DOHH2 (cell line): ENCODE measurements around the gene MYH13.

Experiments
- H3F3A ChIP-seq: fragments of 200-600 bp; sonication (generic), shearing (Covaris generic); 2 replicates; pipeline ENCODE4 v1.6.0; 2016; ENCODE audit warnings: antibody characterized with exemption, mild to moderate bottlenecking; ENCODE audit not compliant: control insufficient read depth, insufficient read depth
- H3K27ac ChIP-seq: fragments of 200-600 bp; sonication (generic); 2 replicates; pipeline ENCODE4 v1.5.1; 2014; ENCODE audit warnings: low read depth, mild to moderate bottlenecking, low read length, moderate library complexity
- H3K27me3 ChIP-seq: fragments of 200-600 bp; sonication (generic); 2 replicates; pipeline ENCODE4 v1.6.1; 2014; ENCODE audit warnings: mild to moderate bottlenecking, low read length, mixed read lengths; ENCODE audit not compliant: control insufficient read depth
- H3K36me3 ChIP-seq: fragments of 200-600 bp; sonication (generic); 2 replicates; pipeline ENCODE4 v1.6.1; 2014; ENCODE audit warnings: mild to moderate bottlenecking, low read length, moderate library complexity, mixed read lengths; ENCODE audit not compliant: control insufficient read depth
- H3K4me1 ChIP-seq: fragments of 200-600 bp; sonication (generic); 2 replicates; pipeline ENCODE4 v1.6.1; 2014; ENCODE audit warnings: mild to moderate bottlenecking, low read length, mixed read lengths; ENCODE audit not compliant: control insufficient read depth
- H3K4me2 ChIP-seq: fragments of 200-600 bp; sonication (generic); 2 replicates; pipeline ENCODE4 v1.6.0; 2014; ENCODE audit warnings: mild to moderate bottlenecking, low read length, moderate library complexity
- H3K4me3 ChIP-seq: fragments of 200-600 bp; sonication (generic); 2 replicates; pipeline ENCODE4 v1.5.1; 2014; ENCODE audit warnings: mild to moderate bottlenecking, low read length, mixed read lengths
- H3K79me2 ChIP-seq: fragments of 200-600 bp; sonication (generic); 2 replicates; pipeline ENCODE4 v1.6.1; 2014; ENCODE audit warnings: mild to moderate bottlenecking, low read length, mixed read lengths; ENCODE audit not compliant: control insufficient read depth
- H3K9me2 ChIP-seq: fragments of 200-600 bp; sonication (generic); replicated peaks from 2 replicates; pipeline ENCODE4 v1.6.1; 2014; ENCODE audit warnings: mild to moderate bottlenecking, low read length, mixed read lengths; ENCODE audit not compliant: control insufficient read depth
- H3K9me3 ChIP-seq: fragments of 200-600 bp; sonication (generic); 2 replicates; pipeline ENCODE4 v1.6.1; 2014; ENCODE audit warnings: antibody characterized with exemption, low read length, mixed read lengths; ENCODE audit not compliant: control insufficient read depth, insufficient read depth
- H4K20me1 ChIP-seq: fragments of 200-600 bp; sonication (generic); 2 replicates; pipeline ENCODE4 v1.6.0; 2014; ENCODE audit warnings: low read depth, mild to moderate bottlenecking, antibody characterized with exemption, low read length, moderate library complexity; ENCODE audit not compliant: control insufficient read depth, insufficient read depth
- CTCF ChIP-seq: fragments of 200-600 bp; sonication (generic); IDR thresholded peaks from one replicate; pipeline ENCODE4 v1.5.1; 2014; ENCODE audit warnings: antibody characterized with exemption, mild to moderate bottlenecking, low read depth, low read length; ENCODE audit not compliant: poor library complexity, severe bottlenecking
- EZH2phosphoT487 ChIP-seq: fragments of 200-600 bp; sonication (generic); IDR thresholded peaks from 2 replicates; pipeline ENCODE4 v1.6.1; 2017; ENCODE audit warnings: borderline replicate concordance, mild to moderate bottlenecking, antibody characterized with exemption, low read length, moderate library complexity, mixed read lengths

MYH13 gene

GRCh38 chr17:10328971-10329923 is 43.6 kb downstream of the MYH13 start:
- Histone ChIP-seq H3K4me2 (no peak overlapping the region), H3F3A (no peaks in the 10 kb centered on the region), H4K20me1 (no peaks in the 10 kb centered on the region), H3K9me2 (no peaks in the 10 kb centered on the region), H3K79me2 (no peaks in the 10 kb centered on the region), H3K36me3 (no peaks in the 10 kb centered on the region), H3K4me1 (no peaks in the 10 kb centered on the region), H3K4me3 (no peak overlapping the region), H3K27me3 (no peaks in the 10 kb centered on the region), H3K9me3 (no peaks in the 10 kb centered on the region), H3K27ac (no peak overlapping the region)
- TF ChIP-seq EZH2phosphoT487 (no peak), CTCF (no peak)

- no peak overlapping the region for H3K27ac ChIP-seq
- H3K79me2 ChIP-seq = no peaks in the 10 kb centered on the region
- no peaks in the 10 kb centered on the region for H3K36me3 ChIP-seq
- H3K9me3 ChIP-seq = no peaks in the 10 kb centered on the region
- H3F3A ChIP-seq = no peaks in the 10 kb centered on the region
- no peaks in the 10 kb centered on the region for H3K9me2 ChIP-seq
- H3K4me2 ChIP-seq = no peak overlapping the region
- H4K20me1 ChIP-seq = no peaks in the 10 kb centered on the region
- no peaks in the 10 kb centered on the region for H3K27me3 ChIP-seq
- H3K4me1 ChIP-seq = no peaks in the 10 kb centered on the region
- H3K4me3 ChIP-seq = no peak overlapping the region
- TF ChIP-seq EZH2phosphoT487 (no peak), CTCF (no peak)
Observed at GRCh38 chr17:10328206-10328605, 44.6 kb downstream of the MYH13 start.

- Histone ChIP-seq H3K4me2 (no peak overlapping the region), H3K27me3 (no peaks in the 10 kb centered on the region), H3K4me1 (no peaks in the 10 kb centered on the region), H3K9me3 (no peaks in the 10 kb centered on the region), H3K9me2 (no peaks in the 10 kb centered on the region), H3F3A (no peaks in the 10 kb centered on the region), H3K36me3 (no peaks in the 10 kb centered on the region), H3K79me2 (no peaks in the 10 kb centered on the region), H3K4me3 (no peak overlapping the region), H4K20me1 (no peaks in the 10 kb centered on the region), H3K27ac (no peak overlapping the region)
- TF ChIP-seq CTCF (peak; percentile 86), EZH2phosphoT487 (no peak)
Observed at GRCh38 chr17:10327640-10328039, 45.2 kb downstream of the MYH13 start.
